ENCODE results near the gene RHOB.

DNA sequence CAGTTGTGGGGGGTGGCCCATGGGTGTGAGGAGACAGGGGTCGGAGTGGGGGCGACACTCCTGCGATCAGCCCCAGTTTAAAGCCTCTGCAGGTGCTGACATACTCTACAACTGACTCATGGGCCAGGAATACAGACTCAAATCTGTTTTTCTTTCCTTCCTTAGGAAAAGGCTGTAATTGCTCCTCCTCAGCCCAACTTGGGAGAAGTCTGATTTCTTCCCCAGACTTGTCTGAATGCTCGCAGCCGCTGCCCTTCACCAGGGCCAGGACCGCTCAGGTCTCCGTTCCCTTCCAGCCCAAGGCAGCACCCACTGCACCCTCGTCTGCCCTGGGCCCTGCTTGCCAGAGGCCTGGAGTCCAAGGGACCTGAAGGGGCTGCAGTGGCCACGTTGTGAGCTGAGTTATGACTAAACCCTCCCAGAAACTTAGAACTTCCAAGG lies 41.3 kb downstream of the RHOB start:
- TF ChIP-seq POLR2A (IDR thresholded peaks at IDR 0.05) (no peak), EP300 (IDR thresholded peaks at IDR 0.05) (no peak), POLR2AphosphoS5 (IDR thresholded peaks at IDR 0.05) (no peak)
- TF ChIP-seq, protein P1, sequence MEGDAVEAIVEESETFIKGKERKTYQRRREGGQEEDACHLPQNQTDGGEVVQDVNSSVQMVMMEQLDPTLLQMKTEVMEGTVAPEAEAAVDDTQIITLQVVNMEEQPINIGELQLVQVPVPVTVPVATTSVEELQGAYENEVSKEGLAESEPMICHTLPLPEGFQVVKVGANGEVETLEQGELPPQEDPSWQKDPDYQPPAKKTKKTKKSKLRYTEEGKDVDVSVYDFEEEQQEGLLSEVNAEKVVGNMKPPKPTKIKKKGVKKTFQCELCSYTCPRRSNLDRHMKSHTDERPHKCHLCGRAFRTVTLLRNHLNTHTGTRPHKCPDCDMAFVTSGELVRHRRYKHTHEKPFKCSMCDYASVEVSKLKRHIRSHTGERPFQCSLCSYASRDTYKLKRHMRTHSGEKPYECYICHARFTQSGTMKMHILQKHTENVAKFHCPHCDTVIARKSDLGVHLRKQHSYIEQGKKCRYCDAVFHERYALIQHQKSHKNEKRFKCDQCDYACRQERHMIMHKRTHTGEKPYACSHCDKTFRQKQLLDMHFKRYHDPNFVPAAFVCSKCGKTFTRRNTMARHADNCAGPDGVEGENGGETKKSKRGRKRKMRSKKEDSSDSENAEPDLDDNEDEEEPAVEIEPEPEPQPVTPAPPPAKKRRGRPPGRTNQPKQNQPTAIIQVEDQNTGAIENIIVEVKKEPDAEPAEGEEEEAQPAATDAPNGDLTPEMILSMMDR (IDR thresholded peaks at IDR 0.05), result no peak
